Measurements from ENCODE around the gene DPYD.

- TF ChIP-seq, protein P1, sequence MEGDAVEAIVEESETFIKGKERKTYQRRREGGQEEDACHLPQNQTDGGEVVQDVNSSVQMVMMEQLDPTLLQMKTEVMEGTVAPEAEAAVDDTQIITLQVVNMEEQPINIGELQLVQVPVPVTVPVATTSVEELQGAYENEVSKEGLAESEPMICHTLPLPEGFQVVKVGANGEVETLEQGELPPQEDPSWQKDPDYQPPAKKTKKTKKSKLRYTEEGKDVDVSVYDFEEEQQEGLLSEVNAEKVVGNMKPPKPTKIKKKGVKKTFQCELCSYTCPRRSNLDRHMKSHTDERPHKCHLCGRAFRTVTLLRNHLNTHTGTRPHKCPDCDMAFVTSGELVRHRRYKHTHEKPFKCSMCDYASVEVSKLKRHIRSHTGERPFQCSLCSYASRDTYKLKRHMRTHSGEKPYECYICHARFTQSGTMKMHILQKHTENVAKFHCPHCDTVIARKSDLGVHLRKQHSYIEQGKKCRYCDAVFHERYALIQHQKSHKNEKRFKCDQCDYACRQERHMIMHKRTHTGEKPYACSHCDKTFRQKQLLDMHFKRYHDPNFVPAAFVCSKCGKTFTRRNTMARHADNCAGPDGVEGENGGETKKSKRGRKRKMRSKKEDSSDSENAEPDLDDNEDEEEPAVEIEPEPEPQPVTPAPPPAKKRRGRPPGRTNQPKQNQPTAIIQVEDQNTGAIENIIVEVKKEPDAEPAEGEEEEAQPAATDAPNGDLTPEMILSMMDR (IDR thresholded peaks at IDR 0.05), result peak; percentile 74
- TF ChIP-seq ZBTB33 (IDR thresholded peaks at IDR 0.05; ENCODE audit: borderline replicate concordance, low read depth) (no peak), RAD21 (IDR thresholded peaks at IDR 0.05; ENCODE audit: low read length) (peak; percentile 84), EZH2phosphoT487 (IDR thresholded peaks at IDR 0.05; ENCODE audit: borderline replicate concordance, low read depth) (no peak), POLR2AphosphoS5 (IDR thresholded peaks at IDR 0.05; ENCODE audit: low read depth, low read length) (no peak), RCOR1 (IDR thresholded peaks at IDR 0.05; ENCODE audit: low read length) (peak; percentile 25; the same call in 1 of the 2 replicates)
- TF ChIP-seq, protein P2, sequence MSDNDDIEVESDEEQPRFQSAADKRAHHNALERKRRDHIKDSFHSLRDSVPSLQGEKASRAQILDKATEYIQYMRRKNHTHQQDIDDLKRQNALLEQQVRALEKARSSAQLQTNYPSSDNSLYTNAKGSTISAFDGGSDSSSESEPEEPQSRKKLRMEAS (IDR thresholded peaks at IDR 0.05; ENCODE audit: low read depth), result no peak
- TF ChIP-seq, protein P3, sequence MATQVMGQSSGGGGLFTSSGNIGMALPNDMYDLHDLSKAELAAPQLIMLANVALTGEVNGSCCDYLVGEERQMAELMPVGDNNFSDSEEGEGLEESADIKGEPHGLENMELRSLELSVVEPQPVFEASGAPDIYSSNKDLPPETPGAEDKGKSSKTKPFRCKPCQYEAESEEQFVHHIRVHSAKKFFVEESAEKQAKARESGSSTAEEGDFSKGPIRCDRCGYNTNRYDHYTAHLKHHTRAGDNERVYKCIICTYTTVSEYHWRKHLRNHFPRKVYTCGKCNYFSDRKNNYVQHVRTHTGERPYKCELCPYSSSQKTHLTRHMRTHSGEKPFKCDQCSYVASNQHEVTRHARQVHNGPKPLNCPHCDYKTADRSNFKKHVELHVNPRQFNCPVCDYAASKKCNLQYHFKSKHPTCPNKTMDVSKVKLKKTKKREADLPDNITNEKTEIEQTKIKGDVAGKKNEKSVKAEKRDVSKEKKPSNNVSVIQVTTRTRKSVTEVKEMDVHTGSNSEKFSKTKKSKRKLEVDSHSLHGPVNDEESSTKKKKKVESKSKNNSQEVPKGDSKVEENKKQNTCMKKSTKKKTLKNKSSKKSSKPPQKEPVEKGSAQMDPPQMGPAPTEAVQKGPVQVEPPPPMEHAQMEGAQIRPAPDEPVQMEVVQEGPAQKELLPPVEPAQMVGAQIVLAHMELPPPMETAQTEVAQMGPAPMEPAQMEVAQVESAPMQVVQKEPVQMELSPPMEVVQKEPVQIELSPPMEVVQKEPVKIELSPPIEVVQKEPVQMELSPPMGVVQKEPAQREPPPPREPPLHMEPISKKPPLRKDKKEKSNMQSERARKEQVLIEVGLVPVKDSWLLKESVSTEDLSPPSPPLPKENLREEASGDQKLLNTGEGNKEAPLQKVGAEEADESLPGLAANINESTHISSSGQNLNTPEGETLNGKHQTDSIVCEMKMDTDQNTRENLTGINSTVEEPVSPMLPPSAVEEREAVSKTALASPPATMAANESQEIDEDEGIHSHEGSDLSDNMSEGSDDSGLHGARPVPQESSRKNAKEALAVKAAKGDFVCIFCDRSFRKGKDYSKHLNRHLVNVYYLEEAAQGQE (IDR thresholded peaks at IDR 0.05; ENCODE audit: low read depth, low read length), result no peak
Observed at GRCh38 chr1:97137862-97138514, 782.8 kb downstream of the DPYD start.
